Transverse colon (tissue), 3 donors: ENCODE data around the gene SYNPO2.

Experiments
- CTCF ChIP-seq, 5 experiments: fragments of 200-600 bp in 3 of 5; fragments of 450-650 bp in 2 of 5; sonication (generic) in 3 of 5; IDR thresholded peaks; 1 replicate in 2 of 5; 2 replicates in 3 of 5; pipeline ENCODE4 v1.5.1; 2016 to 2017; ENCODE audit warnings: antibody characterized with exemption in 5 of 5, inconsistent platforms in 3 of 5, mild to moderate bottlenecking in 2 of 5, moderate library complexity in 1 of 5
- POLR2A ChIP-seq: fragments of 450-650 bp; IDR thresholded peaks from one replicate; pipeline ENCODE4 v1.6.1; 2016; ENCODE audit warnings: antibody characterized with exemption, mild to moderate bottlenecking, moderate library complexity

GRCh38 chr4:119040694-119041185, 152.1 kb downstream of the SYNPO2 start:
- no peak for TF ChIP-seq POLR2A
- no peak for TF ChIP-seq CTCF (IDR thresholded peaks at IDR 0.05)
